Gastroesophageal sphincter (tissue), 4 donors: ENCODE data around the gene TNRC6B. TPM values are rescaled to one million over a fixed set of nuclear protein-coding genes. Genes with fewer than 3 reads are reported as not detected.
A peak's percentile ranks its signal among the peaks of the same experiment; 100 is the strongest.

Experiments
- ATAC-seq: fragments of 150-250 bp; one replicate; pipeline ENCODE4 v1.9.1; 2016; ENCODE audit warnings: mild to moderate bottlenecking, moderate library complexity
- H3K27ac ChIP-seq, 4 donors: fragments of 200-600 bp; sonication (generic) in 3 of 4; 1 replicate in 3 of 4; 2 replicates in 1 of 4; pipeline ENCODE4 v1.5.1; 2016 to 2019
- H3K27me3 ChIP-seq: fragments of 200-600 bp; sonication (generic); one replicate; pipeline ENCODE4 v1.5.1; 2019
- H3K36me3 ChIP-seq, 2 donors: fragments of 200-600 bp; sonication (generic); one replicate each; pipeline ENCODE4 v1.5.1; 2019; ENCODE audit warnings: control low read depth in 1 of 2
- H3K4me1 ChIP-seq, 3 donors: fragments of 200-600 bp; sonication (generic); 1 replicate in 2 of 3; 2 replicates in 1 of 3; pipeline ENCODE4 v1.5.1; 2016 to 2019; ENCODE audit warnings: control low read depth in 2 of 3
- H3K4me3 ChIP-seq, 2 donors: fragments of 200-600 bp; sonication (generic); one replicate each; pipeline ENCODE4 v1.5.1; 2019; ENCODE audit warnings: mild to moderate bottlenecking in 1 of 2, moderate library complexity in 1 of 2
- H3K9me3 ChIP-seq, 3 donors: fragments of 200-600 bp; sonication (generic); one replicate each; pipeline ENCODE4 v1.5.1; 2017 to 2019; ENCODE audit warnings: control low read depth in 2 of 3
- CTCF ChIP-seq, 4 experiments: fragments of 200-600 bp in 2 of 4; fragments of 450-650 bp in 2 of 4; sonication (generic) in 1 of 4; IDR thresholded peaks; one replicate each; pipeline ENCODE4 v1.5.1; 2017 to 2019; ENCODE audit warnings: antibody characterized with exemption in 4 of 4, mild to moderate bottlenecking in 2 of 4, moderate library complexity in 2 of 4
- EP300 ChIP-seq: sonication (generic); formaldehyde crosslinking; IDR thresholded peaks from one replicate; pipeline ENCODE4 v1.6.1; 2017; ENCODE audit warnings: antibody characterized with exemption, mild to moderate bottlenecking
- POLR2A ChIP-seq, 2 donors: fragments of 450-650 bp; IDR thresholded peaks; one replicate each; pipeline ENCODE4 v1.6.1; 2017; ENCODE audit warnings: antibody characterized with exemption in 2 of 2, mild to moderate bottlenecking in 2 of 2, moderate library complexity in 1 of 2
- POLR2AphosphoS5 ChIP-seq: sonication (generic); formaldehyde crosslinking; IDR thresholded peaks from one replicate; pipeline ENCODE4 v1.6.1; 2017; ENCODE audit warnings: antibody characterized with exemption
- WGBS, 2 donors: methylation state at CpG; one replicate each; pipeline ENCODE4 v1.1.5; 2018; ENCODE audit warnings: low coverage in 1 of 2; 5-methylcytosine and 5-hydroxymethylcytosine counted together
- total RNA-seq, 4 donors: library from RNA; depleted of rRNA; stranded (reverse); fragments of >200 nt; gene quantifications; one replicate each; pipeline ENCODE4 v1.1.0, GENCODE V29; 2016

The TNRC6B gene
- total RNA-seq, 4 donors from 2014 or later = 32.4 to 71.2 (median 60.7) TPM

DNA sequence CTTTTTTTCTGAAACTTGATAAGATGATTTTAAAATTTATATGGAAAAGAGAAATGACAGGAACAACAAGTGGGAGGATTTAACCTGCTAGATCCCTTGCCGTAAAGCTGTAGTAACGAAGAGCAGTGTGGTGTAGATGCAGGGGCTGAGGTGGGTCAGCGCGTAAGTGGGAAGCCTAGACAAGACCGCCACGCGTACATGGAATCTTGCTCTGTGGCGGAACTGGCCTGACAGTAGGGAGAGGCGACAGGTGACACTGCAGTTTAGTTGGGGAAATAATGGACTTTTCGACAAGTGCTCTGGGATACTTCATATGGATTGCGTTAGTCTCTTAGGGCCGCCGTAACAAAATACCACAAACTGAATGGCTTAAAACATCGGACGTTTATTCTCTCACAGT, 28.8 kb downstream of the TNRC6B start:
- H3K4me3 ChIP-seq = no peak overlapping the region
- H3K36me3 ChIP-seq = no peaks in the 10 kb centered on the region
- 89 to 97% methylated on average over 12 to 15 of the region's 15 CpGs for WGBS, 2 donors
- H3K4me1 ChIP-seq = peaks cover 29 to 83% (median 37%) of the 10 kb centered on the region in 3 donors
- TF ChIP-seq CTCF (IDR thresholded peaks at IDR 0.05) = no peak
- no peak for TF ChIP-seq POLR2AphosphoS5
- no peak for TF ChIP-seq EP300
- TF ChIP-seq POLR2A (IDR thresholded peaks at IDR 0.05) = no peak
- peak overlapping the region in 2 of 4 donors; percentile 4 for H3K27ac ChIP-seq
- no peak for ATAC-seq
- H3K27me3 ChIP-seq = no peaks in the 10 kb centered on the region
- no peaks in the 10 kb centered on the region for H3K9me3 ChIP-seq

GRCh38 chr22:40210818-40211217, 33.1 kb downstream of the TNRC6B start:
- peak overlapping the region in 3 of 4 donors; percentile 59 to 68 (median 66) for H3K27ac ChIP-seq
- no peak for ATAC-seq
- WGBS, 2 donors = 80% methylated on average over 1 of the region's 1 CpG; no CpG with 5 or more reads in 1 of the 2 donors

GRCh38 chr22:40211476-40212054, 33.8 kb downstream of the TNRC6B start:
- Histone ChIP-seq H3K9me3 (no peaks in the 10 kb centered on the region), H3K27me3 (no peaks in the 10 kb centered on the region), H3K4me1 (peaks cover 5 to 88% (median 30%) of the 10 kb centered on the region in 3 donors), H3K27ac (peak overlapping the region in 3 of 4 donors; percentile 59 to 68 (median 66)), H3K4me3 (no peak overlapping the region), H3K36me3 (no peaks in the 10 kb centered on the region)
- 69 to 84% methylated on average over 5 of the region's 12 CpGs for WGBS, 2 donors
- no peak for ATAC-seq
- no peak for TF ChIP-seq CTCF (IDR thresholded peaks at IDR 0.05)
- TF ChIP-seq EP300 = no peak
- no peak for TF ChIP-seq POLR2AphosphoS5
- no peak for TF ChIP-seq POLR2A (IDR thresholded peaks at IDR 0.05)

More at GRCh38 chr22:40210818-40211217, 33.1 kb downstream of the TNRC6B start:
- no peaks in the 10 kb centered on the region for H3K9me3 ChIP-seq
- H3K27me3 ChIP-seq = no peaks in the 10 kb centered on the region
- peaks cover 5 to 83% (median 30%) of the 10 kb centered on the region in 3 donors for H3K4me1 ChIP-seq
- TF ChIP-seq POLR2A (IDR thresholded peaks at IDR 0.05) (no peak), EP300 (no peak), POLR2AphosphoS5 (no peak), CTCF (IDR thresholded peaks at IDR 0.05) (no peak)
- H3K4me3 ChIP-seq = no peak overlapping the region
- no peaks in the 10 kb centered on the region for H3K36me3 ChIP-seq

GRCh38 chr22:40212121-40212520, 34.4 kb downstream of the TNRC6B start:
- 0 to 10% methylated on average over 2 of the region's 2 CpGs for WGBS, 2 donors
- peak overlapping the region in 3 of 4 donors; percentile 54 to 68 (median 59) for H3K27ac ChIP-seq
- no peak overlapping the region for H3K4me3 ChIP-seq
- TF ChIP-seq EP300 = no peak
- no peak for TF ChIP-seq POLR2AphosphoS5
- TF ChIP-seq CTCF (IDR thresholded peaks at IDR 0.05) = no peak
- TF ChIP-seq POLR2A (IDR thresholded peaks at IDR 0.05) = no peak
- no peaks in the 10 kb centered on the region for H3K27me3 ChIP-seq
- no peaks in the 10 kb centered on the region for H3K36me3 ChIP-seq
- peak; percentile 34 for ATAC-seq
- H3K9me3 ChIP-seq = no peaks in the 10 kb centered on the region
- peaks cover 5 to 88% (median 32%) of the 10 kb centered on the region in 3 donors for H3K4me1 ChIP-seq

GRCh38 chr22:40213478-40213877, 35.8 kb downstream of the TNRC6B start:
- peaks cover 5 to 95% (median 32%) of the 10 kb centered on the region in 3 donors for H3K4me1 ChIP-seq
- H3K9me3 ChIP-seq = no peaks in the 10 kb centered on the region
- H3K27me3 ChIP-seq = no peaks in the 10 kb centered on the region
- 10 to 18% methylated on average over 4 of the region's 4 CpGs for WGBS, 2 donors
- H3K36me3 ChIP-seq = no peaks in the 10 kb centered on the region
- no peak overlapping the region for H3K4me3 ChIP-seq
- TF ChIP-seq POLR2AphosphoS5 (no peak), CTCF (IDR thresholded peaks at IDR 0.05) (peak in 1 of 4 experiments; percentile 8)
- H3K27ac ChIP-seq = peak overlapping the region in 3 of 4 donors; percentile 48 to 68 (median 55)
- no peak for ATAC-seq
